HT-29 (cell line): ENCODE data around the gene CDC5L. TPM values are rescaled to one million over a fixed set of nuclear protein-coding genes. Genes with fewer than 3 reads are reported as not detected.

Experiments
- DNase-seq: peaks from one replicate; pipeline ENCODE4 v3.0.0-alpha.2; 2015; ENCODE audit warnings: low spot score
- total RNA-seq: library from RNA; depleted of rRNA; stranded (reverse); fragments of >200 nt; shearing (Covaris generic); gene quantifications from 2 replicates; pipeline ENCODE4 v1.2.3, GENCODE V29; 2014

CDC5L gene
- total RNA-seq, 1 experiment from 2014 or later = 10.9 TPM

DNA sequence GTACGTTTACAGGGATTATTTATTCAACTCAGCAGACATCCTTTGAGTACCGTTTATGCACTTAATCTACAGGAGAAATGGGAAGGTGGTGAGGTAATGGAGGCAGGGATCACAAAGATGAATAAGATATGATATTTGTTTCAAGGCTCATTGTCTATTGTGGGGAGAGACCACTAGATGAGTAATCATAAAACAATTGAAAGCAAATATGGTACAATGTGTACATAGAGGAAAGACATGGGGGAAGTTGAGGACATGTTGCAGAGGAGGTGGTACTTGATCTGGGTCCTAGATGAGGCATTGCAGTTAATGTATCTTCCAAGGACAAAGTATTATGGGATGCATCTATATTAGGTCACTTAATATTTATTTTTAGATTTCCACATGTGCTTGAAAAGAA lies 13.7 kb upstream of the CDC5L start:
- DNase-seq = no peak

DNA sequence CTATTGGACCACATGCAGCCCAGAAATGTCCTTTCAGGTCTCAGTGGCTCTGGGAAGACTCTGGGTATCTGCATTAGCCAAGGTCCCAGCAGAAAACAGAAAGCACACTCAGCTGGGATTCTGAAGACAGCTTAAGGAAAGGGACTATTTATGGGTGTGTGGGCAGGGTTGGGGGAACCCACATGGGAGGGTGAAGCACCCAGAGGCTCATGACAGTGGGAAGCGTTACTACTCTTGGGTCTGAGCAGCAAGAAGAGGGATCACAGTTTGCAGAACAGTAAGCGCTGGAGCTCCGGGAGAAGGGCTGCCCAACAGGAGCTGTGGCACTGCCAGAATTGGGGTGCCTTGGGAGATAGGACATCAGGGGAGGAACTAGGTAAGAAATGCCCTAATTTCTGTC lies 12.4 kb upstream of the CDC5L start:
- DNase-seq = no peak

DNA sequence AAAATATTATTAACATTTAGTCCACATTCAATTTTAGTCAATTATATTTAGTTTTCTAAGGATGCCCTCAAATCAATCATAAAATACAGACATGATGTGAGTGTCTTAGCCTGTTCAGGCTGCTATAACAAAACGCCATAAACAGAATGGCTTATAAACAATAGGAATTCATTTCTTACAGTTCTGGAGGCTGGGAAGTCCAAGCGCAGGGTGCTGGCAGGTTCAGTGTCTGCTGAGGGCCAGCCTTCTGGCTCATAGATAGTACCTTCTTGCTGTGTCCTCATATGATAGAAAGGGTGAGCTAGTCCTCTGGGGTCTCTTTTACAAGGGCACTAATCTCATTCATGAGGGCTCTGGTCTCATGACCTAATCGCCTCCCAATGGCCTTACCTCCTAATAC lies 10.0 kb upstream of the CDC5L start:
- DNase-seq = no peak

DNA sequence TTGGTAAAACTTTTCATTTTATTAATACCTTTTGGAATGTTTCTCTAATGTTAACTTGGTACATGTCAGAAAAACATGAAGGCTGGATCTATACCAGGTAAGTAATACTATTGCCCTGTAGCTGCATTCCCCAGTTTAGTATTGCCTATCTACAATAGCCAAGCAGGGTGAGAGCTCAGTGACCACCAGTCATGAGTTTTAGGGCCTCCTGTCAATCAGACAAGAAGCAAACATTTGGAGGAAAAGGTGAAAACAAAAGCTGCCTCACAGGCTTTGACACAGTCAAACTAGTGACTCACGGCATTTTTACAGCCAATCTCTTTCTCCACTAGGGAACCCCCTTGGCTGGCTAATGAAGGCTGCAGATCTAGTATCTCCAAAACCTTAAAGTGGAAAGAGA lies 9.5 kb upstream of the CDC5L start:
- DNase-seq = no peak

DNA sequence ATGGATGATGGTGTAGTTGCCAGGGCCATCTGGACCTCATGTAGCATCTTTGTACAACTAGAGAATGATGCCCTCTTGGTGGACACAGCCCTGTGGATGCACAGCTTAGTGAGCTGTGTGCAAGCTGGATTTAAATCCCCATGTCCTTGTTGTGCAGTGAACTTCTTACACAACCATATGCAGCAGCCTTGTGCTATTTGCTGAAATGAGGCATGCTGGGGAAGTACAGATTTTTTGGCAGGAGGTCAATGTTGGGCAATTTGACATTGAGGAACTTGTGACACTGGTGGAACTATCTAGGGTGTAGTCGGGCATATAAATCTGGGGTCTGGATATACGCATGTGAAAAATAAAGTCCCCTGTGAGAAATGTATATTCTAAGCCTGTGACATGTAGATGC lies 5.8 kb upstream of the CDC5L start:
- no peak for DNase-seq

DNA sequence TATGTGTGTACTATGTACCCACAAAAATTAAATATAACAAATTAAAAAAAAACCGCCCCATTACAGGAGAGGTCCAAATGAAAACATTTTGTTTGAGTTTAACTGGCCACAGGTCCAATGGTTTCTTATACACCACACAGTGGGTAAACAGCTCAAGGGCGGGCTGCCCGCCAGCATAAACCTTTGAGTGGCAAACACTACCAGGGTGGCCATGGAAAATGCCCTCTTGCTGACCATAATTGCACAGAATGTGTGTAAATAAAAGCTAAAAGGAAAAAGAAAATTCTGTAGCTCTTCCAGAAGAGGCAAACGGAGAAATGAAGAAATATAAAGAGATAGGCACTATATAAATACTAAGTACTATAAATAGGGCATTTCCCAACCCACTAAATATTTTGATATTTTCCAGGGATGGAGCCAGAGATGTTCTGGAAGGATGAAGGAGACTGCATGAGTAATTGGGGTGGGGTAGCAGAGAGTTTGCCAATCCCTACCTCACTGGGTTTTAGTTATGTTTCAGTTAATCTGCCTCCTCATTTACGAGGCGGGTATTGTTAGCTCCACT lies 1.1 kb upstream of the CDC5L start:
- no peak for DNase-seq

DNA sequence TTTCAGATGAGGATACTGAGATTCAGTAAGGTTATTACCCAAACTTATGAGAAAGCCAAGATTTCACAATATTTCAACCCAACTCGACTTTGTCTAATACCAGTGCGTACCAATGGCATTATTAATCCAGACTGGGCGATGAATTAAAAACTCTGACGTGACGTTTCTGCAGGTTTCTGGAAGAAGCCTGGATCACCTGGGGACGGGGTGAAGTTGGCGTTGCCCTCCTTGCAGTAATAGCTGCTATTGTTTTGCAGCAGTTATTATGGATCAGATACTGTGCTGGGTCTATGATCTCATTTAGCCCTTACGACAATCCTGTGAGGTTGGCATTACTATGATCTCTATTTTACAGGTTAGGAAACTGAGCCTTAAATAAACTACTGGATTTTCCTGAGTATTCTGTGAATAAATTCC lies 569 bp upstream of the CDC5L start:
- DNase-seq = no peak

DNA sequence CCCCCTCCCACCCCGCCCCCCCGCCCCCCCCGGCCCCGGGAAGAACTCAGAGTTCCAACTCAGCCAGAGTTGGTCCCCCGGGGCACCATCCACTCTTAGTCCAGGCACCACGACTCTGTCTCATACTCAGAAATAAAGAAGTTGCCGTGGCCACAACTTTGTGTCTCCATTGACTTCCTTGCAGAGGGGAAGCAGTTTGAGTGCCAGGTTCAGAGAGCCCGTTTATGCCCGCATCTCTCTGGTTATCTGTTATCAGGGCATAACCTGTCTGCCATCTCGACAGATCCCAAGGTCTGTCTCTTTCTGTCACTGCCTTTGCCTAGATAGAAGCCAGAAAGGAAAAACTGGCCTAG lies 605 bp downstream of the CDC5L start:
- DNase-seq = peak; percentile 26

DNA sequence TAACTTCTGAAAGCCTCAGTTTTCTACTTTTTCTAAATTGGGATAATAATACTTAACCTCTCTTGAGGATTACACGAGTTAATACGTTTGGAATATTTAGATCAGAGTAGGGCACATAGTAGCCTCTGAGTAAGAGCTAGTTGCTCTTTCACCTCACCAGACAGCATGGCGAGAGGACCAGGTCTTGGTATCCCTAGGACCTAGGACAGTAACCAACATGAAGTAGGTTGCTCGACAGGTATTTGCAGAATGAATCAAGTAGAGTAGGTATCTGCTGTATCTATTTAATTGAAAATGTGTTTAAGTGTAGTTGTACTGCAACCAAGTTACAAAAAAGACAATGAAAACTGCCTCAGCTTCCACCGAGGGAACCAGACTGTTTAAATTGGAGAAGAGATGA lies 1.4 kb downstream of the CDC5L start:
- DNase-seq = no peak

DNA sequence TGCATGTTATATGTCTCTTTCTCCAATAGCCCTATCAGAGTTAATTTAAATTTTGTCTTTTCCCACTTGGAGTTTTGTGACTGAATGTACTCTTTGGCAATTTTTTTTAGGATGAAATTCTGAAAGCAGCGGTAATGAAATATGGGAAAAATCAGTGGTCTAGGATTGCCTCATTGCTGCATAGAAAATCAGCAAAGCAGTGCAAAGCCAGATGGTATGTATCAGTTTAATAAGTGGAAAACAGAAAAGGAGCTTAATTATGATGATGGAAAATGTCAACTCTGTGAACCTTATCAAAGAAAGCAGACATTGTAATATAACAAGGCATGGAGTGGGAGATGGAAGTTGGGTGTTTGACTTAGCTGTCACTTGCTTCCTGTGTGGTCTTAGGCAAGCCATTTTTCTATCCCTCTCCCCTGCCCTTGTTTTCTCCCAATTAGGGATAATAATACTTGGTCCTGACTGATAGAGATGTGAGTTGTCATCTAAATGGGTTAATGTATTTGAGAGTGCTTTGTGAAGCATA lies 2.7 kb downstream of the CDC5L start:
- no peak for DNase-seq

DNA sequence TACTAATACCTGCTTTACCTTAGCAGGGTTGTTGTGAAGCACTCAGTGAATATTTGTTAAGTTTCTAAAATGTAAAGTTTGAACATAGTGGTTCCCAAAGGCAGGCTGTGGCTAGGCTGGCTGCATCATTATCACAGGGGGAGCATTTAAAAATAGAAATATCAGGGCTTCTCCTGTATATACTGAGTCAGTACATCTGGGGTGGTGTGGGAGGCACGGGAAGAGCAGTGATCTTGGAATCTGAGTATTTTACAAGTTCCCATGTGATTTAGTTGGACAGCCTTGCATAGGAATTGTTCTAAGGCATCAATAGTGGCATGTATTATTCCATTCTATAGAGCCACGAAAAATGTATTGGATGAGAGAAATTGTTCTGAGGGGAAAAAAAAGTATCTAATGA lies 8.0 kb downstream of the CDC5L start:
- DNase-seq = no peak

DNA sequence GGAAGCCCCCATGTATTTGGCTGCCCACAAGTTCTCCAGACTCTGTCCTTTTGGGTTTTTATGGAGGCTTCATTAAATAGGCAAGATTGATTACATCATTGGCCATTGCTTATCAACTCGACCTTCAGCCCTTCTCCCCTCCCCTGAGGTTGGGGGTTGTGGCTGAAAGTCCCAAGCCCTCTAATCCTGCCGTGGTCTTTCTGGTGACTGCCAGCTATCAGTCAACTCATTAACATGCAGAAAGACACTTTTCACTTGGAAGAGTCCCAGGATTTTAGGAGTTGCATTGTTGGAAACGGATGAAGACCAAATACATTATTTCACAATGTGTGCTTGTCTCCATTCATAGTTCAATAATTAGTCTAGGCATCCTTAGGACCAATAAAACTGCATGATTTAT lies 9.5 kb downstream of the CDC5L start:
- no peak for DNase-seq

DNA sequence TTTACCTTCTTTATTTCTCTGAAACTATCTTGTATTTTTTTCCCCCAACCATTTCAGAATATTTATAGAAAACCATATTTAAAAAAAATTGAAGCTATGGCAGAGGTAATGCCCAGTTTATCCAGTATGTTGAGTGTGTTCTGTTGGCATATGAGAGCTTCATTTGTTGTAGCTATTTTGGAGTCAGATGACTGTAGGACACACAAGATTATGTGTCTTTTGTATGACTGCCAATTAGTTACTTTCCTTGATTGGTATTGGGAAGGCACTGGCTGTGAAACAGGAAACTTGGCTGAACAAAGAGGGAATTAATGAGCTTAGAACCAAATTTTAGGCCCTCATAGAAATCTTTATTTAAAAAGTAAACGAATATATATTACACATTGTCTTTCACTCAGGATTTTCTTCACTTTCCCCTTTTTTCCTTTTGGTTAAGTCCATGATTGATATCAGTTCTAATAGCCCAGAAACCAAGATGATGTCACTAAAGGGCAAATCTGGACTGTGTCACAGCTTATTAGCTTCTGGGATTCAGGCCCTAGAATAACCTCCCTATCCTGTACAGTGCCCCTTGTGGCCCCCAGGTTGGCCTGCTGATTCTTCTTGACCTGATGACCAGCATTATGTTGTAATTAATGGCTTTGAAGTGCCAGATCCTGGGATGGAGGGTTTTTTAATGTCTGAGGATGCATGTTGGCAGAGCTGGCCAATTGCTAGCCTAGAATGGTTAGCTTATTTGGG lies 10.1 kb downstream of the CDC5L start:
- DNase-seq = no peak

DNA sequence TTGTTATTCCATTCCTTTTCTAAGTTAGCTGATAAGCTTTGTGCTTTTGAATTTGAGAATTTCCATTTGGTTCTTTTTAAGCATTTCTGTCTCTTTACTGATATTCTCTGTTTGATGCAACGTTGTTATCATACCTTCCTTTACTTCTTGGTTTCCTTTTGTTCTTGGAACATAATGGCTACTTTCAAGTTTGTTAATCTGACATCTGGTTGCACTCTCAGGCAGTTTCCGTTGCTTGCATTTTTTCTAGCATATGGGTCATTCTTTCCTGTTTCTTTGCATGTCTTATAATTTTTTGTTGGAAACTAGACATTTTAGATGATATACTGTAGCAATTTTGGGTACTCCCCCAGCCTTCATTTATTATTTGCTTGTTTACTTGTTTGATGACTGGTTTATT lies 12.5 kb downstream of the CDC5L start:
- DNase-seq = no peak

DNA sequence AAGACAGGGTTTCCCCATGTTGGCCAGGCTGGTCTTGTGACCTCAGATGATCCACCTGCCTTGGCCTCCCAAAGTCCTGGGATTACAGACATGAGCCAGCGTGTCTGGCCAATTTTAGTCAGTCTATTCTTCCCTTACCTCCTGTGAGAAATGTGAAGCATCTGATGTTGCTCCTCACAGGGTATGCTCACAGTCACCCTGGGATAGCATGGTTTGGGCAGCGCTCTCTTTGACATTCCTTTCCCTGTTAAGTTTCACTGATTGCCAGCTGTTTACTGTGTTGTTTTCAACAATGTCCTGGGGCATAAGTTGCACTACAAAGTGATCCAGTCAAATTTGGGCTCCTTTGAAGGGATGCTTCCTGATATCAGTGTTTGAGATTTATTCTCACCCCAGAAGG lies 13.1 kb downstream of the CDC5L start:
- DNase-seq = no peak

DNA sequence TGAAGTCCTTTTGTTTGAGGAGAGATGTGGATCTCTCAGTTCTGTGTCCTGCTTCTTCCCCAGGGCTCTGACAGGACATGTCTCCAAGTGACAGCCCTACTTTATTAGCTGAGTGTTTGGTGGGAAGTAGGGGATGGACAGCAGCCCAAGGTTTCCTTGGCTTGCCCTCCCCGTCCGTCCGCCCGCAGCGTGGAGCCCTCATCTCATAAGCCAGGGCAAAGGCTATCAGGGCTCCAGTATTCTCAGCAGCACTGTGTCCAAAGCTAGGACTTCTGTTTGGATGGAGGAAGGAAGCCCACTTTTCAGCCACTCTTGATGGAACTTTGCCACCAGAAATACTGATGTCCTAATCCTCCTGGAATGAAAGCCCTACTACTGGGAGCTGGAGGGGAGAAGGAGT lies 13.6 kb downstream of the CDC5L start:
- DNase-seq = no peak

DNA sequence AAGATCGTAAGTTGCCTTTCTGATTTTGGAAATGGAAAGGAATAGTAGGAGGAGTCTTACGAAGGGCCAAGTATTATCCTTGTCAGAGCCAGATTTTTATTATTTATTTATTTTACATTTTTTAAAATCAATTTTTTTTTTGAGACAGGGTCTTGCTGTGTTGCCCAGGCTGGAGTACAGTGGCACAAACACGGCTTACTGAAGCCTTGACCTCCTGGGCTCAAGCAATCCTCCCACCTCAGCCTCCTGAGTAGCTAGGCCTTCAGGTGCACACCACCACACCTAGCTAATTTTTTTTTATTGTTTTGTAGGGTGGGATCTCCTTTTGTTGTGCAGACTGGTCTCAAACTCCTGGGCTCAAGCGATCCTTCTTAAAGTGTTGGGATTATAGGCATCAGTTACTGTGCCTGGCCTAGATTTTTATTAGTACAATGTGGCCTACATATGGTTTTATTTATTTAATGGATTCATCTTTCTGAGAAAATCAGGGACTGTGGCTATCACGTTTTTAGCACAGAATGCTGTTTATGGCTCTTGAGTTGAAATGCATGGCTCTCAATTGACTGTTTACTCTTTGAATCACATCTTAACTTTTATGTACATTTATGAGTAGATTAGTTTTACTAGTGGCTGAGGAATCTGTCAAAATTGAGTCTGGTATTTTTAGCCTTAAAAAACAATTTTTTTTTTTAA lies 16.7 kb downstream of the CDC5L start:
- DNase-seq = no peak

DNA sequence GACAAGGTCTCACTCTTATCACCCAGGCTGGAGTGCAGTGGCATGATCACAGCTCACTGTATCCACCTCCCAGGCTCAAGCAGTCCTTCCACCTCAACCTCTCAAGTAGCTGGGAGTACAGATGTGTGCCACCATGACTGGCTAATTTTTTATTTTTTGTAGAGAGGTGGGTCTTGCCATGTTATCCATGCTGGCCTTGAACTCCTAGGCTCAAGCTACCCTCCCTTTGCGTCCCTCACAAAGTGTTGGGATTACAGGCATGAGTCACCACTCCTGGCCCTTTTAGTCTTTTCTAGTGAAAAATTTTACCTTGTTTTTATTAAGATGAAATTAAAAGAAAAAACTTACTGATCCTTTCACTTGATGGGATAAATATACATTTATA lies 17.2 kb downstream of the CDC5L start:
- no peak for DNase-seq

DNA sequence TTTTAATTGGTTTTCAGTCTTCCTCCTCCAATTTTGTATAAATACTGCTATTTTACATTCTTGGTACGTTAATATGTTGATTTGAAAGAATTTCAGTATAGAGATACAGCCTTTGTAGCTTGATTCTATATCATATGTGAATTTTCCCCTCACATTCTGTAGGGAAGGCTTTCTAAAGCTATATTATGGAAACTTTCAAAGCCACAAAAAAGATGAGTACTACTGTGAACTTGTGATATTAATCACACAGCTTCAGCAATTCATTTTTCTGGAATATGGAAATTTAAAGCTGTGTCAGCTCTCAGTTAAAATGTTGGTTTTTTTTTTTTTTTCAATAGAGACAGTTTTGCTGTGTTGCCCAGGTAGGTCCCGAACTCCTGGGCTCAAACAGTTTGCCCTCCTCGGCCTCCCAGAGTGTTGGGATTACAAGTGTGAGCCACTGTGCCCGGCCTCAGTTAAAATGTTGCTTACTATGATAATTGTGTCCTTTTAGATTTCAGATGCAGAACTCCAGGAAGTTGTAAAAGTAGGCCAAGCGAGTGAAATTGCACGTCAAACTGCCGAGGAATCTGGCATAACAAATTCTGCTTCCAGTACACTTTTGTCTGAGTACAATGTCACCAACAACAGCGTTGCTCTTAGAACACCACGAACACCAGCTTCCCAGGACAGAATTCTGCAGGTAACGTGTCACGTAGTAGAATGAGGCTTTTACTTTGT lies 20.6 kb downstream of the CDC5L start:
- DNase-seq = no peak

DNA sequence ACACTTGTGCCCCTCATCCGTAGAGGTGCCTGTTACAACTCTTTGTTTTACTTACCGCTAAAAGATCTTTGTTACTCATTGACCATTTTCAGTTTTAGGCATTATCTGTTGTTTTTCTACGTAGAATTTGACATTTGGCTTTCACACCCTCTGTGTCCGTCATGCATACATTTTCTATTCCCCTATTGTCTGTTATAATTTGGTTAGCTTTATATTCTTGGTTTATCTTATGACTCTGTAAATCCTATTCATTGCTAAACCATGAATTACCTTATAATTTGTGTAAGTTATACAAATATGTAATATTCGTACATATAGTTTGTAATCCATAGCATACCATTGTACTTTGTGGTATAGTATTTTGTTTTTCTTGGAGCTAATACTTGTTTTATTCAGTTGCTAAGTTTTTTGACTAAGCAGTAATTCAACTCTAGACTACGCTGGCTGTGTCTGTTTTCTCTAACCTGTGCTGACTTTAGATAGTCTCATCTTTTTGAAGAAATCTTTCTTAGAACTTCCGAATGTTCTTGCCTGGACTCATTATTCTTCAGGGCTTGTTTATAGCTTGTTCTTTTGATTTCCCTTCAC lies 21.8 kb downstream of the CDC5L start:
- DNase-seq = no peak

DNA sequence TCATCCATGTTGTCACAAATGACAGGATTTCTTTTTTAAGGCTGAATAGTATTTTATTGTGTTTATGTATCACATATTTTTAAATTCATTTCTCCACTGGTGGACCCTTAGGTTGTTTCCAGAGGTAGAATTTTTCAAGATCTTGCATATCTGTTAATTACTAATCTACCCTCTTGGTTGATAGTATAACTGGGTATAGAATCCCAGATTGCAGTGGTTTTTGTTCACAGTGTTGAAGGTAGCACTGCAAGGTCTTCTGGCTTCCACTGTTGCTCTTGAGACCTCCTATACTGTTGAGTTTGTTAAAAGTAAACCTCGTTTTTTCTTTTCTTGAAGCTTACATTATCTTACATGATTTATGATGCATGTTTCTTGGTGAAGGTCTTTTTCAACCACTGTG lies 22.9 kb downstream of the CDC5L start:
- DNase-seq = no peak

DNA sequence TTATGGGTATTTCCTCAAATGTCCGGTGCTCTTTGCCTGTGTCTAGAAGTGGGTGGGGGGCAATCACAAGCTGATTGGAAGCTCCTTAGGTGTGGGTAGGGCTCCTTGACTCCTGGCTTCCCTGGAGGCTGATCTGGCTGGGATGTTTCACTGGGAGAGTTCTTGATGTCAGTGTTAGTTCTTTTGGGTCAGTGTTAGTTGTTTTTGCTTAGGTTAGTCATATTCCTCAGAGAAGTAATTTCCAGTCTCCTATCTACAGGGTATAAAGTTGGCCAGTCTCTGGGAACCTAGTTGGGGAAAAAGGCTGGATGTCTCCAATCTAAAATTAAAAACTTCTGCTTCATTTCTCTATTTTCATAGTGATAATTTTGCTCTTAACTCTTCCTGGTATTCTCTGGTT lies 23.6 kb downstream of the CDC5L start:
- DNase-seq = no peak
